ENCODE results near the gene DYNC2H1.
"Not testable (repeated sequence)": the region's sequence is repeated elsewhere in the genome, so short reads cannot be mapped to it uniquely, and the experiment has no call there.

DYNC2H1 gene

DNA sequence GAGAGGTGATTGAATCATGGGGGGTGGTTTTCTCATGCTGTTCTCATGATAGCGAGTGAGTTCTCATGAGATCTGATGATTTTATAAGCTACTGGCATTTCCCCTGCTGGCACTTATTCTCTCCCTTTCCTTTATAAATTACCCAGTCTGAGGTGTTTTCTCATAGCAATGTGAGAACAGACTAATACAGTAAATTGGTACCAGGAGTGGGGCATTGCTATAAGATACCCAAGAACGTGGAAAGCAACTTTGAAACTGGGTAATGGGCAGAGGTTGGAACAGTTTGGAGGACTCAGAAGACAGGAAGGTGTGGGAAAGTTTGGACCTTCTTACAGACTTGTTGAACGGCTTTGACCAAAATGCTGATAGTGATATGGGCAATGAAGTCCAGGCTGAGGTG, 265.0 kb downstream of the DYNC2H1 start:
- DNase-seq: not testable (repeated sequence)

- no peak for DNase-seq
These were observed 269.7 kb downstream of the DYNC2H1 start for GRCh38 chr11:103378931-103379330.

- DNase-seq: no peak
These were observed 270.8 kb downstream of the DYNC2H1 start for GRCh38 chr11:103380031-103380430.

GRCh38 chr11:103384652-103385051, 275.4 kb downstream of the DYNC2H1 start:
- DNase-seq: no peak

DNA sequence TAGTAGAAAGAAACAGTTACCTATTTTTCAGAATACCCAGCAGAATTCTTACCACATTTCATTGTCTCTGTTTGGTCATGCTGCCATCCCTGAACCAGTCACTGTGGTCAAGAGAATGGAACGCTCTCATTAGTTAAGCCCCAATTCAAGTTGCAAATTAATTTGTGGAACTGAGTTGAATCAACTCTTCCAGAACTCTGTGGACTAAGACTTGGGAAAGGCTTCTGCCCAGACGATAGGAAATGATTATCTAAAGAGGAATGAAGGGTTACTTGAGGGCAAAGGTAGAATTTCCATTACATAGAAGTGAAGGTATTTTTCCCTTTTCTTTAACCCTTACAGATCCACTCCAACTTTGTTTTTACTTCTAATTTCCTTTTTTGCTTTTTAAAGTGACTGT, 286.4 kb downstream of the DYNC2H1 start:
- DNase-seq: no peak

- DNase-seq: no peak
These were observed 287.0 kb downstream of the DYNC2H1 start for GRCh38 chr11:103396237-103396636.

DNA sequence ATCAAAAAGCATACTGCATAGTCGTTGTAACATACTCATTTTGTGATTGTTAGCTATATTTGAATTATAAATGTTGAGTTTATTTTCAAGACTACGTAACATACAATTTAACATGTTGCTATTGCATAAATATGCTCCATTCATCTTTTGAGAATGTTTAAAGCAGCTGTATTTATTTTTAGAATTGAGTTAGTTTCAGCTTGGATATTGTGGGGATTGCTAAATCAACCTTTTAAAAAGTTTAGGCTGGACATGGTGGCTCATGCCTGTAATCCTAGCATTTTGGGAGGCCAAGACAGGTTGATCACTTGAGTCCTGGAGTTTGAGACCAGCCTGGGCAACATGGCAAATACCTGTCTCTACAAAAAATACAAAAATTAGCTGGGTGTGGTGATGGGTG, 288.1 kb downstream of the DYNC2H1 start:
- DNase-seq: no peak

- DNase-seq: no peak
These were observed 289.6 kb downstream of the DYNC2H1 start for GRCh38 chr11:103398829-103399228.

- DNase-seq: no peak
These were observed 297.1 kb downstream of the DYNC2H1 start for GRCh38 chr11:103406357-103406756.

DNA sequence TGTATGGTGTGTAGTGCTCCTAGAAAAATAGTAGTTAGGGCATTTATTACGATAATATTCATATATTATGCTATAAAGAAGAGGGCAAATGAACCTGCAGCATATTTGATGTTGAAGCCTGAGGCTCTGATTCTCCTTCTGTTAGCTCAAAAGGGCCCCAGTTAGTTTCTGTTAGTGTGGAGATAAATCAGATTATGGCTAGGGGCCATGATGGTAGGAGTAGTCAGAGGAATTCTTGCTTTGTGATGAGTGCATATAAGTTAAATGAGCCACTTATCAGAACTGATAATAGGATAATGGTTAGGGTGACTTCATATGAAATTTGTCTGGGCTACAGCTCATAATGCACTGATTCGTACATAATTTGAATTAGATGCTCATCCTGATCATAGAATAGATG, 298.4 kb downstream of the DYNC2H1 start:
- DNase-seq: no peak

GRCh38 chr11:103413266-103413888, 304.2 kb downstream of the DYNC2H1 start:
- no peak for DNase-seq

GRCh38 chr11:103418014-103418413, 308.8 kb downstream of the DYNC2H1 start:
- DNase-seq: no peak

- DNase-seq: no peak
These were observed 311.4 kb downstream of the DYNC2H1 start for GRCh38 chr11:103420593-103420992.

- no peak for DNase-seq
These were observed 324.3 kb downstream of the DYNC2H1 start for GRCh38 chr11:103433386-103434072.

GRCh38 chr11:103434073-103434411, 324.8 kb downstream of the DYNC2H1 start:
- DNase-seq: no peak

DNA sequence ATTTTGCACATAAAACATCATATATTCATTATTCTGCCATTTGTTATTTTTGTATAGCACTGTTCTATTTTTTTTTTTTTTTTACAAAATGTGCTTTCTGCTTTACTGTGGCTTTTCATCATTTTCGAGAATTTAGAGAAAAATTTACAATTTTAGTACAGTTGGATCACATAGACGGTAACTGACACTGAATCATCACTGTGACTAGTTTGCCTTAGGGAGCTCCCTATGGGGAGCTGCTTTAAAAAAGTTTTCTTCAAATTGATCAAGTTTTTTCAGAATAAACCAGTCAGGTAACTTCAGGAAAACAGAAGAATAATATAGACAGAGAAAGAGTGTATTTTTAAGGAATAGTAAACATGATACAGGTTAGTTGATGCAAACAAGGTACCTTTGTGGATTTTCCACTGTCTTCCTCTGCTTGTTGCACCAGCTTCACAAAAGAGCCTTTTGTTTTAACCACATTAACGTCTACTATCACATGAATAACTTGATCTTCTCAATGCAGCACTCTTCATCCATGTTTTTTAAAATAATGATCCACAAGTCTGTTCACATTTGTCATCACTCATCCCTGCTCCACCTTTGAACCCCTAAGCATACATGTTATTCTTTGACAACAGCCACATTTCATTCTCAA, 327.0 kb downstream of the DYNC2H1 start:
- no peak for DNase-seq

DNA sequence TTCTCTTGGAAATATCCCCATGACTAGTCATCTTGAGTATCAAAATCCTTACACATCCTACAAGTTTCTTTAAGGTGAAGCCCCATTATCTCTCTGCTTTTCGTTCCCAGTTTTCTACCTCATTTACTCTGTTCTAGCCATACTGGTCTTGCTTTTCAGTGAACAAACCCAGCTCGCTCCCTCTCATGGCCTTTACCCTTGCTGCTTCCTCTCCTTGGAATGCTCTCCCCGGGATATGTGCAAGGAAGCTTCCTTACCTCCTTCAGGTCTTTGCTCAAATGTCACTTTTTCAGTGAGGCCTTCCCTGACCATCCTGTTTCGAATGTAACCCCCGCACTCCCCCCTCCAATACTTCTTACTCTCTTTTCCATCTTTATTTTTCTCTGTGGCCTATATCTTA, 331.8 kb downstream of the DYNC2H1 start:
- no peak for DNase-seq

DNA sequence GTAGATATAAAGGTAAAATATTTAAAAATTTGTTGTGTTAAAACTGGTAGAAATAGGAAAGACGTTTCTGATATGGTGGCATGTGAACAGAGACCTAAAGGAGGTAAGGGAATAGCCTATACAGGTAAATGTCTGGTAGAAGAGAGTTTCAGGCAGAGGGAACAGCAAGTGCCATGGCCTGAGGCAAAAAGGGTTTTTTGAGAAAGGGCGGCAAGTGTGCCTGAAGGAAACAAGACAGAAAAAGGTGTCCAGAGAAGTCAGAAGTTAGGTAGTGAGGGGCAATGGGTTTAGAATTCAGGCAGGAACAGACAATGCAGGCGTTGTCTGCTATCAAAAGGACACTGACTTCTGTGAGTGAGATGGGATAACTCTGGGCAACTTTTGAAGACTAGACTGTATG, 339.7 kb downstream of the DYNC2H1 start:
- no peak for DNase-seq

DNA sequence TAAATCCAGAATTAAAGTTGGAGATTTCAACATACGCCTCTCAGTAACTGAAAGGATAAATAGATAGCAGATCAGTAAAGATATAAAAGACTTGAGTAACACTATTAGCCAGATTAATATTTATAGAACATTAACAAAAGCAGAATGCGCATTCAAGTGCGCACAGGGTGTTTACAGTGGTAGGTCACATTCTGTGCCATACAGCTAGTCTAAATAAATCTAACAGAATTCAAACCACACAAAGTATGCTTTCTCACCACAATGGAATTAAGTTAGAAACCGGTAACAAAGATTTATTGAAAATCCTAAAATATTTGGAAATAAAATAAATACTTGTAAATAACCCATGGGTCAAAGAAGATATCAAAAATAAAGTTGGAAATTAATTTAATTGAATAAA, 341.0 kb downstream of the DYNC2H1 start:
- no peak for DNase-seq

DNA sequence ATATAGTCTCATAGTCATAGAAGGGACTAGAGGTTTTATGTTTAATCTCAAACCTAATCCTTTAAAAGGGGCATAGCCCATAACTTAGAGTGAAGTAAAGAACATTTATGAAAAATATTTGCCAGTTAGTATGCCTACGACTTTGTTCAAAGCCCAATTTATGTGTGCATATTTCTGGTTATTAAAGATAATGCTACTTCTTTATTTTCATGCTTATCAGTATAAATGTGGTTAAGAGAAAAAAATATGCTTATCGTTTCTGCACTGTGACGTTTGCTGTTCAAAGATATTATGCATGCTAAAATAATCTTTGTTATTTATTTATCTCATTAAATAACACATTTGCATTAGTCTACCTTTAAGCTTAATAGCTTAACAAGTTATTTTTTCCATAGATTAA, 343.9 kb downstream of the DYNC2H1 start:
- no peak for DNase-seq

GRCh38 chr11:103453915-103454709, 344.9 kb downstream of the DYNC2H1 start:
- DNase-seq: no peak

DNA sequence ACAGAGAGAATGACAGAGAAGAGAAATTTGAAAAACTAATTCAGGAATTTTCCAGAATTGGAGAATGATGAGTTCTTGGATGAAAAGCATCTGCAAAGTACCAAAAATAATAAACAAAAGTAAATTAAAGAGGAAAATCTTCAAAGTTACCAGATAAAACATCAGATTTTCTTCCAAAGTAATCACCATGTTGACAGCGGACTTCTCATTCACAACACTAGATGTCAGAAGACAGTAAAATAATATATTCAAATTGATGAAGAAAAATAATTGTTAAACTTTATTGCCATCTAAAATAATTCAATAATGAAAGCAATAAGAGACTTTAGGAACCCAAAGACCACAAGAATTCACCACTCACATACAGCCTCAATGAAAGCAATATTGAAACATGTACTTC, 355.2 kb downstream of the DYNC2H1 start:
- DNase-seq: no peak

DNA sequence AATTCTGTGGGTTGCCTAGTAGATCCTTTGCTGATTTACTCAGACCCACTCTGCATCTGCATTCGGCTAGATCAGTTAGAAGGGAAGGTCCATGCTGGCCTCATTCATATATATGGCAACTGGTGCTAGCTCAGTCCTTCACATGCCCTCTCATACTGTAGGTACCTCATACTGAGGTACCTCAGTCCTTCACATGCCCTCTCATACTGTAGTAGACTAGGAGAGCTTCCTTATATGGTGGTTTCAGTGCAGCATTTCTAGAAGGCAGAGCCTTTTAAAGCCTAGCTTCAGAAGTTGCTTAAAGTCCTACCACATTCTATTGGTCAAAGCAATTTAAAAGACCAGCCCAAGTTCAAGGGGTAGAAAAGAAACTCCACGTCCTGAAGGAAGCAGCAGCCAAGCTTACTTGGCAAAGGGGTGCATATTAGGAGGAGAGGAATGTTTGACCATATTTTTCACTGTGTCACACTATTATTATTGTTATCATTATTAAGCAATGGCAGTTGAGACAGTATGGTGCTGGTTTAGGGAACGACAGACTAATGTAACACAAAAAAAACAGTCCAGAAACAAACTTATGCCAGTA, 356.4 kb downstream of the DYNC2H1 start:
- no peak for DNase-seq
